ENCODE data around the gene MACC1. TPM values are rescaled to one million over a fixed set of nuclear protein-coding genes. Genes with fewer than 3 reads are reported as not detected.

The MACC1 gene
- total and polyA plus RNA-seq, 2 donors (not counting 1 experiment from before 2014, with no cell fraction given), result 0.92 to 6.2 TPM

DNA sequence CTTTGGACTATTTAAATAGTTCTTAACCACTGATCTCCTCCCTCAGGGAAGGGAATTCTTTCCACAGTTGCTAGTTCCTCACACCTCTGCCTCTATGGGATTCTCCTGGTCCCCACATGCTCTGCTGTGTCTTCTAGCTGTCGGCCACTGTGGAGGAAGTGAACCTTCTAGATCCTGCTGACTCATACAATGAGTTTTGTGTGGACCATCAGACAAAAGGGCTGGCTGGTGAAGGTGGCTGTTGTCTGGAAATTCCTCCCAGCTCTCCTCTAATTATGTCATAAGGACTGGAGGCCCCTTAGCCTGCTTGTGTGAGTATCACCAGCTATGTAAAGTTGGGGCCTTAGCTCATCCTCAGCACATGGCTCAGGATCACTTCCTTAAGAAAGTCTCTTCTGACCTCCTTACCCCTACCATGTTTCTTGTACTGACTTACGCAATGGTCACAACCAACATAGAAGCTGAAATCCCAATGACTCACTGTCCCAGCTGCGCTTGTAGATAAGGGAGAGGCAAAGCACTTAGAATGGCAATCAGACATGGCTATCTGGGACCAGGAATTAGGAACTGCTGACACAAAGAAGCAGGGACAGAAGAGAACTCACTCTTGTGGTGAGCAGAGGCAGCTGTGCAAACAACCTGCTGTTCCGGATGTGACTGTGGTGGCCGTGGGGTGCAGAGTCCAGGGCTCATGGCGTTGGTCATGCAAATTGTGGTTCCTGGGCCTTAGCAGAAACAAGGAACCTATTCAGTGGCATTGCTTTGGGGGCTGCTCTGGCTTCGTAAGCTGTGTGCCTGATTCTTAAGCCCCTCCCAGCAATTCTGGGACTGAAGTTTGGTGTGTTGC lies 2.5 kb upstream of the MACC1 start:
- Histone ChIP-seq H3K4me3 (ENCODE audit: control extremely low read depth in 1 of 5, extremely low read depth in 1 of 5, insufficient read depth in 1 of 5, low read depth in 2 of 5, low read length in 4 of 5) (peak overlapping the region in 4 of 5 experiments; percentile 15 to 55 (median 26)), H3K4me1 (ENCODE audit: control insufficient read depth in 2 of 2, insufficient read depth in 2 of 2, low read length in 2 of 2) (peaks cover 45 to 53% of the 10 kb centered on the region in 2 donors), H4K20me1 (ENCODE audit: control insufficient read depth, insufficient read depth, low read length, poor library complexity, severe bottlenecking) (no peaks in the 10 kb centered on the region), H3K9ac (ENCODE audit: low read length) (peak overlapping the region; percentile 54), H3K27me3 (replicated peaks in 1 of 4; ENCODE audit: control extremely low read depth in 1 of 4, control insufficient read depth in 3 of 4, insufficient read depth in 4 of 4, low read length in 3 of 4) (no peaks in the 10 kb centered on the region), H3K36me3 (replicated peaks in 1 of 2; ENCODE audit: control extremely low read depth in 1 of 2, control insufficient read depth in 1 of 2, extremely low read depth in 1 of 2, insufficient read depth in 2 of 2, low read length in 1 of 2) (no peaks in the 10 kb centered on the region), H3K27ac (ENCODE audit: low read length in 2 of 2) (peak overlapping the region; percentile 88), H3K4me2 (replicated peaks; ENCODE audit: low read depth, low read length, poor library complexity, severe bottlenecking) (peak overlapping the region; percentile 83), H3K9me3 (ENCODE audit: control extremely low read depth in 1 of 3, control insufficient read depth in 2 of 3, insufficient read depth in 1 of 3, low read length in 2 of 3) (no peaks in the 10 kb centered on the region), H3K79me2 (ENCODE audit: control insufficient read depth, insufficient read depth, low read length) (peaks cover 18% of the 10 kb centered on the region), H2AFZ (ENCODE audit: insufficient read depth, low read depth, low read length, poor library complexity, severe bottlenecking) (peak overlapping the region; percentile 30)
- ChIA-PET POLR2A (interaction anchor here (0.8 to 1.9 kb wide), 3 partner anchors 19 to 106 kb away, joined by 3 to 5 read pairs (median 4); no protein-coding TSS in a partner anchor), CTCF (interaction anchor here (0.8 to 5.9 kb wide), 18 partner anchors 9 to 511 kb away, joined by 3 to 31 read pairs (median 4); partner anchors contain the start of genes ITGB8 and POLR1F)
- H3K27ac Mint-ChIP-seq, result peak overlapping the region; percentile 94
- DNase-seq (peak; percentile 93), ATAC-seq (ENCODE audit: low read depth) (peak; percentile 77)
- intact Hi-C loops (cut with micrococcal nuclease), result loop anchor here (1.0 to 10.0 kb wide), 6 partner anchors 19 to 1208 kb away; partner anchors contain the start of genes POLR1F and SP4
- H3K4me1 Mint-ChIP-seq, result peaks cover 61% of the 10 kb centered on the region
- TF ChIP-seq EZH2 (IDR thresholded peaks at IDR 0.05; ENCODE audit: borderline replicate concordance, insufficient read depth, low read depth, low read length, poor library complexity, severe bottlenecking), result no peak
- TF ChIP-seq, protein P1, sequence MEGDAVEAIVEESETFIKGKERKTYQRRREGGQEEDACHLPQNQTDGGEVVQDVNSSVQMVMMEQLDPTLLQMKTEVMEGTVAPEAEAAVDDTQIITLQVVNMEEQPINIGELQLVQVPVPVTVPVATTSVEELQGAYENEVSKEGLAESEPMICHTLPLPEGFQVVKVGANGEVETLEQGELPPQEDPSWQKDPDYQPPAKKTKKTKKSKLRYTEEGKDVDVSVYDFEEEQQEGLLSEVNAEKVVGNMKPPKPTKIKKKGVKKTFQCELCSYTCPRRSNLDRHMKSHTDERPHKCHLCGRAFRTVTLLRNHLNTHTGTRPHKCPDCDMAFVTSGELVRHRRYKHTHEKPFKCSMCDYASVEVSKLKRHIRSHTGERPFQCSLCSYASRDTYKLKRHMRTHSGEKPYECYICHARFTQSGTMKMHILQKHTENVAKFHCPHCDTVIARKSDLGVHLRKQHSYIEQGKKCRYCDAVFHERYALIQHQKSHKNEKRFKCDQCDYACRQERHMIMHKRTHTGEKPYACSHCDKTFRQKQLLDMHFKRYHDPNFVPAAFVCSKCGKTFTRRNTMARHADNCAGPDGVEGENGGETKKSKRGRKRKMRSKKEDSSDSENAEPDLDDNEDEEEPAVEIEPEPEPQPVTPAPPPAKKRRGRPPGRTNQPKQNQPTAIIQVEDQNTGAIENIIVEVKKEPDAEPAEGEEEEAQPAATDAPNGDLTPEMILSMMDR (IDR thresholded peaks at IDR 0.05), result no peak
- WGBS (ENCODE audit: insufficient coverage), result 4% methylated on average over 5 of the region's 7 CpGs
- H3K4me3 Mint-ChIP-seq, result peak overlapping the region; percentile 80
- H3K27me3 Mint-ChIP-seq, result no peaks in the 10 kb centered on the region
- H3K9me3 Mint-ChIP-seq (ENCODE audit: insufficient read depth), result no peaks in the 10 kb centered on the region
